HFFc6 (cell line): ENCODE measurements around the gene DEGS2. TPM values are rescaled to one million over a fixed set of nuclear protein-coding genes. Genes with fewer than 3 reads are reported as not detected.

ENCODE experiments used
- DNase-seq: peaks from one replicate; pipeline ENCODE4 v3.0.0-alpha.2; 2018
- H3K27ac Mint-ChIP-seq: 2 replicates; pipeline ENCODE4 v1.8.0; 2020; ENCODE audit warnings: mild to moderate bottlenecking, mixed read lengths
- H3K27me3 Mint-ChIP-seq: 2 replicates; pipeline ENCODE4 v1.8.0; 2021; ENCODE audit warnings: mild to moderate bottlenecking, moderate library complexity, mixed read lengths; ENCODE audit not compliant: insufficient read depth
- H3K36me3 Mint-ChIP-seq: 2 replicates; pipeline ENCODE4 v1.8.0; 2021; ENCODE audit warnings: low read depth, mixed read lengths
- H3K4me1 Mint-ChIP-seq: 2 replicates; pipeline ENCODE4 v1.8.0; 2020; ENCODE audit warnings: low read depth, mixed read lengths
- H3K4me3 Mint-ChIP-seq: 2 replicates; pipeline ENCODE4 v1.8.0; 2020; ENCODE audit warnings: mild to moderate bottlenecking, moderate library complexity, mixed read lengths
- H3K9me3 Mint-ChIP-seq: 2 replicates; pipeline ENCODE4 v1.8.0; 2020; ENCODE audit warnings: mild to moderate bottlenecking, mixed read lengths
- CTCF ChIP-seq: fragments of 200-600 bp; sonication (generic); IDR thresholded peaks from 2 replicates; pipeline ENCODE4 v1.5.0; 2021; ENCODE audit warnings: antibody characterized with exemption, mild to moderate bottlenecking
- total RNA-seq, 6 experiments: library from RNA; stranded (reverse); fragmentation: NEBNext Ultra II Directional; extraction: Animal tissue kit (Norgen Biotek cat#: 25700); gene quantifications; 2 replicates in 1 of 6; 3 replicates in 5 of 6; pipeline ENCODE4 v1.2.3, GENCODE V29; 2021

The DEGS2 gene
- total RNA-seq, 6 experiments from 2014 or later: not detected

GRCh38 chr14:100172811-100173210 is 13.4 kb upstream of the DEGS2 start:
- H3K4me3 Mint-ChIP-seq: no peak overlapping the region
- no peaks in the 10 kb centered on the region for H3K4me1 Mint-ChIP-seq
- no peaks in the 10 kb centered on the region for H3K36me3 Mint-ChIP-seq
- peaks cover 16% of the 10 kb centered on the region for H3K27me3 Mint-ChIP-seq
- no peak overlapping the region for H3K27ac Mint-ChIP-seq
- no peak for TF ChIP-seq CTCF
- DNase-seq: no peak
- no peaks in the 10 kb centered on the region for H3K9me3 Mint-ChIP-seq

GRCh38 chr14:100170880-100171279 is 11.4 kb upstream of the DEGS2 start:
- DNase-seq: no peak
- Mint-ChIP-seq H3K4me3 (no peak overlapping the region), H3K27me3 (peaks cover 17% of the 10 kb centered on the region), H3K9me3 (no peaks in the 10 kb centered on the region), H3K36me3 (no peaks in the 10 kb centered on the region), H3K4me1 (0 out of 2 replicates have a peak, but pooled peaks cover 5% of the 10 kb centered on the region), H3K27ac (no peak overlapping the region)
- TF ChIP-seq CTCF: no peak

GRCh38 chr14:100168506-100168905 is 9.1 kb upstream of the DEGS2 start:
- Mint-ChIP-seq H3K4me3 (no peak overlapping the region), H3K27me3 (peaks cover 9% of the 10 kb centered on the region), H3K9me3 (no peaks in the 10 kb centered on the region), H3K4me1 (0 out of 2 replicates have a peak, but pooled peaks cover 5% of the 10 kb centered on the region), H3K36me3 (no peaks in the 10 kb centered on the region), H3K27ac (no peak overlapping the region)
- DNase-seq: no peak
- no peak for TF ChIP-seq CTCF

GRCh38 chr14:100165831-100166440 is 6.5 kb upstream of the DEGS2 start:
- Mint-ChIP-seq H3K27me3 (peaks cover 9% of the 10 kb centered on the region), H3K9me3 (no peaks in the 10 kb centered on the region), H3K4me1 (0 out of 2 replicates have a peak, but pooled peaks cover 5% of the 10 kb centered on the region), H3K4me3 (no peak overlapping the region), H3K36me3 (no peaks in the 10 kb centered on the region), H3K27ac (no peak overlapping the region)
- TF ChIP-seq CTCF: no peak
- DNase-seq: no peak

- peaks cover 14% of the 10 kb centered on the region for H3K27me3 Mint-ChIP-seq
- 0 out of 2 replicates have a peak, but pooled peaks cover 5% of the 10 kb centered on the region for H3K4me1 Mint-ChIP-seq
- DNase-seq: no peak
These were observed 5.9 kb upstream of the DEGS2 start for GRCh38 chr14:100165376-100165775.

More at GRCh38 chr14:100165376-100165775, 5.9 kb upstream of the DEGS2 start:
- Mint-ChIP-seq H3K9me3 (no peaks in the 10 kb centered on the region), H3K36me3 (no peaks in the 10 kb centered on the region), H3K4me3 (no peak overlapping the region), H3K27ac (no peak overlapping the region)
- no peak for TF ChIP-seq CTCF
